Measurements from ENCODE around the gene NOTCH2.

Gene NOTCH2

DNA sequence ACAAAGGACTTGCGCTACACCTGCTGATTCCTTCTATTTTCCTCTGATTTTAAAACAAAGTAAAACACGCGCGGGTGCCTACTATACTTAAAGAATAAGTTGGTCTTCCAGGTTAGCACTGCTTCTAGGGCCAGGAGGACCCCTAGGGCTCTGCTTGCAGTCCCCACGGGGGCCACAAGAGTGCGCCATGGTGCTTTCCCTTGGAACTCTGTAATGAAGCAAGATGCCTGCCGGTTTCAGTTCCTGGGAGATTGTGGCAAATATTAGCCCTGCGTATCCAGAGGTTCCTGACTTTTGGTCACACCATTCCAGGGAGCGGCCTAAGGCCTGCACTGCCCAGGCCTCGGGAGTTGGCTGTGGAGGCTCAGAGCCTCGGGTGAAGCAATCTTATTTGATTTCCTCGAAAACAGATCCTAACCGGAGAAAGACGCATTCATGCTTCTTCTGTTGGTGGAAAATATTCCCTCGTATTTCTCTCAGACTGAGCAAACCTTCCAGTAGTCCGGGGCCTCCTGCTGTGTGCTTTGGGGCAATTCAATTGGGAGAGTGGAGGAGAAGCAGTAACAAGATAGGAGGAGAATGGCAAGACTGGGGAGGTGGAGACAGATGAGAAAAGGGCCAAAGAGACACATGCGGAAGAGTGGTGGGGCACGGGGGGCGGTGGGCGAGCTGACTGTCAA, 198.4 kb downstream of the NOTCH2 start:
- CTCF ChIA-PET, result interaction anchor here (0.8 to 2.7 kb wide), 12 partner anchors 11 to 76 kb away, joined by 3 to 18 read pairs (median 4); no protein-coding TSS in a partner anchor
- DNase-seq (ENCODE audit: extremely low spot score), result peak; percentile 58
- POLR2A ChIA-PET, result no interaction called here
- TF ChIP-seq, protein P1, sequence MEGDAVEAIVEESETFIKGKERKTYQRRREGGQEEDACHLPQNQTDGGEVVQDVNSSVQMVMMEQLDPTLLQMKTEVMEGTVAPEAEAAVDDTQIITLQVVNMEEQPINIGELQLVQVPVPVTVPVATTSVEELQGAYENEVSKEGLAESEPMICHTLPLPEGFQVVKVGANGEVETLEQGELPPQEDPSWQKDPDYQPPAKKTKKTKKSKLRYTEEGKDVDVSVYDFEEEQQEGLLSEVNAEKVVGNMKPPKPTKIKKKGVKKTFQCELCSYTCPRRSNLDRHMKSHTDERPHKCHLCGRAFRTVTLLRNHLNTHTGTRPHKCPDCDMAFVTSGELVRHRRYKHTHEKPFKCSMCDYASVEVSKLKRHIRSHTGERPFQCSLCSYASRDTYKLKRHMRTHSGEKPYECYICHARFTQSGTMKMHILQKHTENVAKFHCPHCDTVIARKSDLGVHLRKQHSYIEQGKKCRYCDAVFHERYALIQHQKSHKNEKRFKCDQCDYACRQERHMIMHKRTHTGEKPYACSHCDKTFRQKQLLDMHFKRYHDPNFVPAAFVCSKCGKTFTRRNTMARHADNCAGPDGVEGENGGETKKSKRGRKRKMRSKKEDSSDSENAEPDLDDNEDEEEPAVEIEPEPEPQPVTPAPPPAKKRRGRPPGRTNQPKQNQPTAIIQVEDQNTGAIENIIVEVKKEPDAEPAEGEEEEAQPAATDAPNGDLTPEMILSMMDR (IDR thresholded peaks at IDR 0.05; ENCODE audit: control extremely low read depth, extremely low read depth, low read depth, missing control alignments), result peak; percentile 83

DNA sequence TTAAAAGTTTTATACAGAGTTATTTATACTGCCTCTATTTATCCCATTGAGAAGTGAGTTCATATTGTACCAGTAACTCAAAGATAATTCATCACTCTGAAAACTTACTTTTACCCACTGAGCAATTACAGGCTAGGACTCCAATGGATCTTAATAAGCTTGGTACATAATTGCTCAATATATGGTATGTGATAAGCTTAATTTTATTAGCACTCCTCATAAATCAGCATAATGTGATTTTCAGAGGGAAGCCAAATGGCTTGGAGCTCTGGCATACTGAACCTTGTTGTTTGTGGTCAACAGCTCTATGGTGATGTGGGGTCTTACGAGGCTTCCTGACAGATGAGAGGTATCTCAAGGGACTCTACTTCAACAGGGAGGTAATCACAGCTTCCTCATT, 199.5 kb downstream of the NOTCH2 start:
- TF ChIP-seq, protein P1 (IDR thresholded peaks at IDR 0.05; ENCODE audit: control extremely low read depth, extremely low read depth, low read depth, missing control alignments), result no peak
- ChIA-PET CTCF (interaction anchor here (0.8 to 3.0 kb wide), 14 partner anchors 9 to 196 kb away, joined by 3 to 18 read pairs (median 4); no protein-coding TSS in a partner anchor), POLR2A (no interaction called here)
- DNase-seq (ENCODE audit: extremely low spot score), result no peak

DNA sequence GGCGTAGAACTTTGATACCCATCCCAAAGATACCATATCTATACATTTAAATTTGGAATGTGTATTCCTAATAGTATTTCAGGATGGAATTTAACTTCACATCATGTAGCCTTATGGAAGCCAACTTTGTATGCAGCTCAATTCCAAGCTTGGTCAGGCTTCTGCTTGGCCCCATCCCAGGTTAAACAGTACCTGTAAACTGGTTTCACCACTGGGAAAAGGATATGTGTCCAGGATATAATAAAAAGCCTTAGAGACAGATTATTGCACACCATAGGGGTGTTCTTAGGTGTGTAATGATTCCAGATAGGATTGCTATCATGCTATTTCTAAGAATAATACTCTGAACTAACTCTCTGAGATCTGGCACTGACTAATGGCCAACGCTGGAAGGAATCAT, 201.3 kb downstream of the NOTCH2 start:
- ChIA-PET CTCF (interaction anchor here (1.3 to 3.0 kb wide), 4 partner anchors 8 to 28 kb away, joined by 3 to 18 read pairs (median 6); no protein-coding TSS in a partner anchor), POLR2A (no interaction called here)
- DNase-seq (ENCODE audit: extremely low spot score), result no peak
- TF ChIP-seq, protein P1 (IDR thresholded peaks at IDR 0.05; ENCODE audit: control extremely low read depth, extremely low read depth, low read depth, missing control alignments), result no peak

DNA sequence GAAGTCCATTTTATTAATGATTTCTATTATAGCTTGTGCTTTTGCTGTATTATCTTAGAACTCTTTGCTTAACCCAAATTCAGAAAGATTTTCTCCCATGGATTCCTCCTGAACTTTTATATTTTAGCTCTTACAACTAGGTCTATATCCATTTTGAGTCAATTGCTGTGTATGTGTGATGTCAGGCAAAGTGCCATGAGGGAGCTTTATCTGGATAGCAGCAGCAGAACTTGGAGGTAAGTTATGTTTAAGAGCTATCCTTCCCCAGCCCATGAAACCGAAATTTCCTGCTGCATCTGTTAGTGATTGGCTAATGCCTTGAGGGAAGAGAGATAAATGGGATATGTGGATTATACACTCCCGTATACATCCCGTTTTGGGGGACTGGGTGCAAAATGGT, 203.0 kb downstream of the NOTCH2 start:
- TF ChIP-seq, protein P1 (IDR thresholded peaks at IDR 0.05; ENCODE audit: control extremely low read depth, extremely low read depth, low read depth, missing control alignments), result no peak
- no peak for DNase-seq (ENCODE audit: extremely low spot score)
- ChIA-PET POLR2A (no interaction called here), CTCF (interaction anchor here (1.4 to 2.0 kb wide), 3 partner anchors 9 to 57 kb away, joined by 3 to 6 read pairs (median 4); no protein-coding TSS in a partner anchor)

DNA sequence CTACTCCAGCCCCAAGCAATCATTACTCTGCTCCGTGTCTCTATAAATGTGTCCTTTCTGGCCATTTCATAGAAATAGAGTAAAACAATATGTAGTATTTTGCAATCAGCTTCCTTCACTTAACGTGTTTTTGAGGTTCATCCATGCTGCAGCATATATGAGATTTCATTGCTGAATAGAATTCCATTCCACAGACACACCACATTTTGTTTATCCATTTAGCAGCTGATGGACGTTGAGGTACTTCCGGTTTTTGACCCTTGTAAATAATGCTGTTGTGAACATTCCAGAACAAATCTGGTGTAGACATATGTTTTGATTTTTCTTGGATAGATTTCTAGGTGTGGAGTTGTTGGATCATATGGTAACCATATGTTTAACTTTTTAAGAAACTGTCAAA, 203.8 kb downstream of the NOTCH2 start:
- TF ChIP-seq, protein P1 (IDR thresholded peaks at IDR 0.05; ENCODE audit: control extremely low read depth, extremely low read depth, low read depth, missing control alignments), result no peak
- ChIA-PET CTCF (interaction anchor here (1.4 to 2.0 kb wide), 2 partner anchors 21 to 57 kb away, joined by 3 to 6 read pairs; no protein-coding TSS in a partner anchor), POLR2A (no interaction called here)
- no peak for DNase-seq (ENCODE audit: extremely low spot score)

DNA sequence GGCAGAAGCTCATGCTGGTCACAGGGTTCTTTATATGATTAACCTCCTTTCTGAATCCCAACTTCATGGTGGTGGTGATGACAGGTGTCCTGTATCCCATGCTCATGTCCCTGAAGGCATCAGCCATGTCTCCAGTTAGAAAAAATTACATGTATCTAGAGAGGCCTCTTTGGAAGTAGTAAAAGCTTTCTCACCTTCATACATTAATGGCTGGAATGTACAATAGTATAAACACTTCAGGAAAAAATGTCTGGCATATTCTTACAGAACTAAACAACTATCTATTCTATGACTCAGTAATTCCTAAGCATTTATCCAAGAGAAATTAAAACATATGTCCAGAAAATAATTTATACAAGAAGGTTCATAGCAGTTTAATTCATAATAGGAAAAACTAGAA, 207.2 kb downstream of the NOTCH2 start:
- ChIA-PET POLR2A (no interaction called here), CTCF (no interaction called here)
- TF ChIP-seq, protein P1 (IDR thresholded peaks at IDR 0.05; ENCODE audit: control extremely low read depth, extremely low read depth, low read depth, missing control alignments), result no peak
- no peak for DNase-seq (ENCODE audit: extremely low spot score)
